GM20000 (cell line): ENCODE results near the gene PPP1R3F.
"Not testable (repeated sequence)": the region's sequence is repeated elsewhere in the genome, so short reads cannot be mapped to it uniquely, and the experiment has no call there.

Experiments used
- DNase-seq: peaks from one replicate; pipeline ENCODE4 v3.0.0; 2012; ENCODE audit warnings: low spot score
- TF ChIP-seq, protein P1 (sequence below): IDR thresholded peaks from 2 replicates; pipeline ENCODE4 v1.5.1; 2012; ENCODE audit warnings: mild to moderate bottlenecking, control low read depth; ENCODE audit errors: extremely low read depth, missing control alignments

PPP1R3F gene

DNA sequence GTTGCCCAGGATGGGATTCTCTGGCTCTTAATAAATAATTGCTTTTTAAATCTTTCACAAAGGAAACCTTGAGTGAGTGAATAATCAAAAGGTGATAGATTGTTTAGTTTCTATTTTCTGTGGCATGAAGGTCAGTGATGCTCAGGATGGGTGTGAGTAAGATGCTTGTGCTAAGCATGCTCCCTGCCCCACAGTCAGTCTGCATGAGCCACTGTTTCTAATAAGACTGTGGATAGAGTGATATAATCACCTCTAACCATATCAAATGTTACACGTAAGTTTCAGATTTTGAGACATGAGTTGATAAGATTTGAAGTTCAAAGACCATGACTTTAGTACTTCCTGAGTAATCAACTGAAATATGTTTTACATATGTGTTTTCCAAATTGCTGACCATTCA, 31.1 kb downstream of the PPP1R3F start:
- no peak for DNase-seq
- TF ChIP-seq, protein P1, sequence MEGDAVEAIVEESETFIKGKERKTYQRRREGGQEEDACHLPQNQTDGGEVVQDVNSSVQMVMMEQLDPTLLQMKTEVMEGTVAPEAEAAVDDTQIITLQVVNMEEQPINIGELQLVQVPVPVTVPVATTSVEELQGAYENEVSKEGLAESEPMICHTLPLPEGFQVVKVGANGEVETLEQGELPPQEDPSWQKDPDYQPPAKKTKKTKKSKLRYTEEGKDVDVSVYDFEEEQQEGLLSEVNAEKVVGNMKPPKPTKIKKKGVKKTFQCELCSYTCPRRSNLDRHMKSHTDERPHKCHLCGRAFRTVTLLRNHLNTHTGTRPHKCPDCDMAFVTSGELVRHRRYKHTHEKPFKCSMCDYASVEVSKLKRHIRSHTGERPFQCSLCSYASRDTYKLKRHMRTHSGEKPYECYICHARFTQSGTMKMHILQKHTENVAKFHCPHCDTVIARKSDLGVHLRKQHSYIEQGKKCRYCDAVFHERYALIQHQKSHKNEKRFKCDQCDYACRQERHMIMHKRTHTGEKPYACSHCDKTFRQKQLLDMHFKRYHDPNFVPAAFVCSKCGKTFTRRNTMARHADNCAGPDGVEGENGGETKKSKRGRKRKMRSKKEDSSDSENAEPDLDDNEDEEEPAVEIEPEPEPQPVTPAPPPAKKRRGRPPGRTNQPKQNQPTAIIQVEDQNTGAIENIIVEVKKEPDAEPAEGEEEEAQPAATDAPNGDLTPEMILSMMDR = no peak

GRCh38 chrX:49303346-49303745, 33.8 kb downstream of the PPP1R3F start, which contains the start of gene GAGE10:
TSS of gene GAGE10 (plus strand) at chrX:49303646. CDS start at chrX:49304860, 1,214 bp downstream.
- TF ChIP-seq, protein P1 = no peak
- no peak for DNase-seq

DNA sequence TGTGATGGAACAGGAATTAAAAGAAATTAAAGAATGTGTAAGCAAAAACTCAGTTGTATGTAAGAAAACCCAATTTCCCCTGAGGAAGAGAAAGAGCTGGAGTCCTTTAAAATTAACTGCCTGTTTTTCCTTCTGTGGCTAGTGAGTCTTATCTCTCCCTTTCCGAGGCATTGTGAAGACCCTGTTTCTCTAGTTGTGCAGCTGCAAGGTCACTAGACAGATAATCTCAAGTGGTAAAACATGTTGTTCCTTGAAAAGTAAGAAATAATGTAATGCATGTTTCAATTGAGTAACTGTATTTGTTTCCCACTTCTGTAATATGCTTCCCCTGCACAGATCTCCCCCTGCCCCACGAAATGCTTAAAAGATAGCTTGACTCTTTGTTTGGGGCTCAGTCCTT, 38.2 kb downstream of the PPP1R3F start:
- DNase-seq = not testable (repeated sequence)

GRCh38 chrX:49308604-49309269, 39.1 kb downstream of the PPP1R3F start:
- DNase-seq = no peak
- TF ChIP-seq, protein P1 = no peak

DNA sequence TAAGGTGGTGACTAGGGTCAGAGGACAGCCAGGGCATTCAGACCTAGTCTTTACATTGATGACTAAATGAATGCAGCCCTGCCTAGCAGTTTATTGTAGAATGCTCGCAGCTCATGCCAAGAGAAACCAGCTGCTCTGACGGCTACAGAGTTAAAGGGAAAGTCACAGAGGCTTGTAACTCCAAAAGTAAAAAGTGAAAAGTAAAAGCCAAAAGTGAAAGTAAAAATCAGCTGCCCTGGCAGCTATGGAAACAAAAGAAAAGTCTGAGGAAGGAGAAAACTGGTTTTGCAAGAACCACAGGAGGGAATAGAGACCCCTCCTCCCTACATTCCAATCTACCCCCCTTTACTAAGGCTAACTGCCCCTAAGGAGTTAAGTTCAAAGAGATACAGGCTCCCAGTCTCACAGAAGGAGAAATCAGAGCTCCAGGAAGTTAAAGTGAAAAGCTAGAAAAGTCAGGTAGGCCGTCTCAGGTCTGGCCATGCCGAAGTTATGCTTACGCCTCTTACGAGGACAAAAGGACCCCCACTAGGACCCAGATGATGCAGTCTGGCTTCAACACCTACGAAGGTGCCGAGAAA, 39.9 kb downstream of the PPP1R3F start:
- no peak for DNase-seq
- TF ChIP-seq, protein P1 = no peak

DNA sequence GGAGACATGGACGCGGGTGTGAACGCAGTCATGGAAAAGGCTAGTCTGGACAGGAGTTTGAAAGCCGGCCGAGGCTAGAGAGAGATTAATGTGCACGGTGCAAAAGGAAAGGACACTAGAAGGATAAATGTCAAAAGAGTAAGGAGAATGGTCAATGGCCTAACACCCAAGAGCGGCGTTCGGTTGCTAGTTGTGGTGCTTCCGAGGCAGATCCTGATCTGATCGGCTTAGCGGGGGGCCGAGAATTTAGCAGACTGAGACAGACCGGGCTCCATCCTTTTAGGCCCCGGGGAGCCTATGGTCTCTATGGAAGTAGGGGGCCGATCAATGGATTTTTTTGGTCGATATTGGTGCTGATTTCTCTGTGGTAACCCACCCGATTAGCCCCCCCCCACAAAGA, 40.8 kb downstream of the PPP1R3F start:
- TF ChIP-seq, protein P1 = no peak
- no peak for DNase-seq

GRCh38 chrX:49312176-49312575, 42.6 kb downstream of the PPP1R3F start:
- DNase-seq = no peak
- TF ChIP-seq, protein P1 = no peak

GRCh38 chrX:49316085-49316484, 46.5 kb downstream of the PPP1R3F start:
- TF ChIP-seq, protein P1 = no peak
- no peak for DNase-seq

DNA sequence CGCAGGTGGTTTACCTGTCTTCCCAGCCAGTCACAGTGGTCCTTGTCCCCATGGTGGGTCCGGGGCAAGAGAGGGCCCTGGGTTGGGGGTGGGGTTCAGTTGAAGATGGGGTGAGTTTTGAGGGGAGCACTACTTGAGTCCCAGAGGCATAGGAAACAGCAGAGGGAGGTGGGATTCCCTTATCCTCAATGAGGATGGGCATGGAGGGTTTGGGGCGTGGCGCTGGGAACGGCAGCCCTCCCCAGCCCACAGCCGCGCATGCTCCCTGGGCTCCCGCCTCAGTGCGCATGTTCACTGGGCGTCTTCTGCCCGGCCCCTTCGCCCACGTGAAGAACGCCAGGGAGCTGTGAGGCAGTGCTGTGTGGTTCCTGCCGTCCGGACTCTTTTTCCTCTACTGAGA, 52.1 kb downstream of the PPP1R3F start, which contains the start of gene GAGE12J:
Gene GAGE12J (plus strand): TSS at position 301 of the 400 bp plus-strand sequence. CDS start 1,157 bp downstream, outside the sequence.
- DNase-seq = not testable (repeated sequence)

- DNase-seq = not testable (repeated sequence)
Measured at GRCh38 chrX:49322266-49322665, 52.7 kb downstream of the PPP1R3F start.

- DNase-seq = not testable (repeated sequence)
Measured at GRCh38 chrX:49323735-49324134, 54.1 kb downstream of the PPP1R3F start.

DNA sequence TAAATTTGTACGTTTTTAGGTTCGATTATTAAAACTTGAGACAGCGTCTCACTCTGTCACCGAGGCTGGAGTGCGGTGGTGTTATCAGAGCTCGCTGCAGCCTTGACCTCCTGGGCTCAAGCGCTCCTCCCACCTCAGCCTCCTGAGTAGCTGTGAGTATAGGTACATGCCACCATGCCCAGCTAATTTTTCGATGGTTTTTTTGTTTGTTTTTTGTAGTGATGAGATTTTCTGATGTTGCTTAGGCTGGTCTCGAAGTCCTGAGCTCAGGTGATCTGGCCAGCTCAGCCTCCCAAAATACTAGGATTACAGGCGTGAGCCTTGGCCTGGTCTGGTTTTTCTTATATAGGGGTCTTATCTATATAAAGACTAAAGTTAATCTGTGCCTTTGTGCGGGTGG, 60.8 kb downstream of the PPP1R3F start:
- DNase-seq = not testable (repeated sequence)
